Measurements from ENCODE around the gene NDST1. TPM values are rescaled to one million over a fixed set of nuclear protein-coding genes. Genes with fewer than 3 reads are reported as not detected.

The NDST1 gene
- total RNA-seq, 2 experiments from 2014 or later, result 7.1 to 7.3 TPM

DNA sequence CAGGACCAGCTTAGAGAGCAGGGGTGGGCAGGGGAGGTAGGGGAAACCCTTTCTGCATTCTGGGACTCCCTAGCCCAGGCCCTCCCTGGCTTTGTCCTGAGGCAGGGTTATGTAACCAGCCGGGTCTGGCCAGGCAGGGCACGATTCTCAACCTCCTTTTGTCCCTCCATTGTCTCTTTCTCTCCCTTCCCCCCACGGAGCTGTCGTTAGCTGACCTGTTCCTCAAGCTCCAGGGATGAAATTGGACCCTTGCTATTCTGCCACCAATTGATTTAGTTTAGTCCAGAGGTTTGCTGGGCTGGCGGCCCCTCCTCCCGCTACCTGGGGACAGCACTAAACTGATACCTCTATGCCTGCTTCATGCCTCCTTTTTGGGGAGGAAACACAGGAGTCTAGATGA lies 9.4 kb upstream of the NDST1 start:
- no peaks in the 10 kb centered on the region for H3K36me3 Mint-ChIP-seq
- no peaks in the 10 kb centered on the region for H3K9me3 Mint-ChIP-seq
- H3K27ac Mint-ChIP-seq, result no peak overlapping the region
- H3K4me1 Mint-ChIP-seq, result no peaks in the 10 kb centered on the region
- H3K27me3 Mint-ChIP-seq, result no peaks in the 10 kb centered on the region
- no peak for DNase-seq
- no peak overlapping the region for H3K4me3 Mint-ChIP-seq

DNA sequence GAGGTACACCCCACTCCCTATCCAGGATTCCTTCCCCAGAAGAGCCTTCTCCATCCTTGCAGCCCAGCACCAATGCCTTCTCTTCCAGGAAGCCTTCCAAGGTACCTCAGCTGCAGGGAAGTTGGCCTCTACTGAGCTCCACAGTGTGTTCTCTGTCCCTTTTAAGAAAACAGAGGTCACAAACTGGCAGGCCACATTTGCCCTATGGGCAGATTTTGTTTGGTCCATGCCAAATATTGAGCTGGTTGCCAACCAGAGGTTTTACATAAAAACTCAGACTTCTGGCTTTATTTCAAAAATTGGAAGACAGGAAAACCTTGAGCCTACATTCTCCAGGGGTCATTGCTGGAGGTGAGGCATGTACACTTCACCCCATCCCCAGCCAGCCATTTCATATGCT lies 9.0 kb upstream of the NDST1 start:
- H3K36me3 Mint-ChIP-seq, result no peaks in the 10 kb centered on the region
- H3K4me3 Mint-ChIP-seq, result no peak overlapping the region
- H3K4me1 Mint-ChIP-seq, result no peaks in the 10 kb centered on the region
- no peaks in the 10 kb centered on the region for H3K27me3 Mint-ChIP-seq
- H3K9me3 Mint-ChIP-seq, result no peaks in the 10 kb centered on the region
- H3K27ac Mint-ChIP-seq, result no peak overlapping the region
- no peak for DNase-seq

DNA sequence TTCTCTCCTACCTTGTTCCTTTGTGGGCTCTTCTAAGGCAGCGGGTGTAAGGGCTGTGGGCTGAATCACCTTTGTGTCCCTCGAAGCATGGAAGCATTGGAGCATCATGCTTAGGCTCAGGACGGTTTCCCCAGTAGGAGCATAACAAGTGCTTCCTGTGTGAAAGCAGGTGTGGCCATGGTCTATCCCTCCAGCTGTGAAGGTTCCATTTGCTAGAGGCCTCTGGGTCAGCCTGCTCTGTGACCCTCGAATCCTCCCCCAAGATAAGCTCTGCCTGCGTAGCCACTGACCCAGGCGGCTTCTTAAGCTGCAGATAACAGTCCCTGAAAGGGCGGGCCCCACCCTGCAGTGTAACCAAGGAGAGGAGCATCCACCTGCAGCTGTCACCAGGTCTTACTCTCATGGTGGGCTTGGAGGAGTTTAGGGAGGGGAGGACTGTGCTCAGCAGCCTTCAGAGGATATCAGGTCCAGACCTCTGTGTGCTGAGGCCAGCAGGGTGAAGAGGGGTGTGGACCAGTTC lies 8.4 kb upstream of the NDST1 start:
- no peak for DNase-seq
- H3K27ac Mint-ChIP-seq, result no peak overlapping the region

DNA sequence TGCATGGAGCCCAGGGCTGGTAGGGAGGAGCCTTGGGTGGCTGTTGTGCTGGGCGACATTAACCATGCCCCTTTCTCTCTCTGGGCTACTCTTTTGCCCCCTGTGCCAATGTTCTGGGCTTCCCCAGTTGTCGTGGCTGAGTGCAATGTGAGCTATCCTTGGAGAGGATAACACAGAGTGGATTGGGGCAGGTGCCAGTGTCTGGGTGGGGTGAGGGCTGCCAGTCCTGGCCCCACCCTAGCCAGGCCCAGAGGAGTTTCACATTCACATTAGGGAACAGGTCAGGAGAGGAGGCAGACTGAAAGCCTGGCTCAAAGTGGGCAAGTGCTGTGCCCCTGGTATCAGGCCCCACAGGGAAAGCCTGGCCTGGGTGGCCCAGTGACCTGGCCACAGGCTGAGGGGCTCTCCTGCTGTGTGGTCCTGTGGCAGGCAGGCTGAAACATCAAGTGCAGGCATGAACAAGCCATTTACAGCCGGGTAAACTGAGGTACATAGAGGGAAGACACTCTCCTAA lies 7.5 kb upstream of the NDST1 start:
- DNase-seq, result no peak
- no peak overlapping the region for H3K27ac Mint-ChIP-seq
- no peaks in the 10 kb centered on the region for H3K27me3 Mint-ChIP-seq
- H3K36me3 Mint-ChIP-seq, result no peaks in the 10 kb centered on the region
- no peaks in the 10 kb centered on the region for H3K9me3 Mint-ChIP-seq
- no peaks in the 10 kb centered on the region for H3K4me1 Mint-ChIP-seq
- H3K4me3 Mint-ChIP-seq, result no peak overlapping the region

More for the DNA sequence above, 8.4 kb upstream of the NDST1 start:
- no peaks in the 10 kb centered on the region for H3K4me1 Mint-ChIP-seq
- no peaks in the 10 kb centered on the region for H3K36me3 Mint-ChIP-seq
- H3K27me3 Mint-ChIP-seq, result no peaks in the 10 kb centered on the region
- no peaks in the 10 kb centered on the region for H3K9me3 Mint-ChIP-seq
- H3K4me3 Mint-ChIP-seq, result no peak overlapping the region

DNA sequence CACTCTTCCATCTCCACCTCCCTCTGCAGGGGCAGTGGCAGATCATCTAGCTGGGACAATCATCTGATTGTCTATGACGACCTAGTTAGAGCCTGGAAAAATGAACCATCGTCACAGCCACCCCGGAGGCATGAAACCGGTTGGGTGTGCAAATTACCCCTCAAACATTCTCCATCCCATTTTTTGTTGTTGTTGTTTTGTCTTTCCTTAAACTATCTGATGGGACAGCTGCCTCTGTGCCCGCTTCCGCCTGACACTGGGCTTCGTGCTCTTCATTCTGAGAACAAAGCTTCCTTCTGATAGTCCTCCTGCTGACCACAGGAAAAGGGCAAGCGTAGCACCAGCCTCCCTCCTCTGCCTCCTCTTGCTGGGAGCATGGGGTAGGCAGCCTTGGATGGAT lies 7.0 kb upstream of the NDST1 start:
- no peak overlapping the region for H3K4me3 Mint-ChIP-seq
- no peaks in the 10 kb centered on the region for H3K27me3 Mint-ChIP-seq
- DNase-seq, result no peak
- H3K36me3 Mint-ChIP-seq, result no peaks in the 10 kb centered on the region
- no peaks in the 10 kb centered on the region for H3K4me1 Mint-ChIP-seq
- no peak overlapping the region for H3K27ac Mint-ChIP-seq
- H3K9me3 Mint-ChIP-seq, result no peaks in the 10 kb centered on the region

DNA sequence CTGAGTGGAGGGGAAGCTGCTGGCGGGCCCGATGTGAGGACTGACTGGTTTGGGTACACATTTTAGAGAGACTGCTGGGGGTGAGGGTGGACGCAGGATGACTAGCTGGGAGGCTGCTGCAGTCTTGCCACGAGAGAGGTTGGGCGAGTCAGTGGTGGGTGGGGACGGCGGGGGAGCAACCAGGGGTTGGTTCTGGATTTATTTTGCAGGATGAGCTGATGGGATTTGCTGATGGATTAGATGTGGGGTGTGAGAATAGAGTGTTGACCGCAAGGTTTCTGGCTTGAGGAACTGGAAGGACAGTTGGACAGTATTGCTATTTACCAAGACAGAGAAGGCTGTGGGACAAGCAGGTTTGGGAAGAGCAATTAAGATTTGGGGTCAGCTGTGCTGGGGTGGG lies 5.8 kb upstream of the NDST1 start:
- DNase-seq, result no peak
- H3K36me3 Mint-ChIP-seq, result no peaks in the 10 kb centered on the region
- H3K4me3 Mint-ChIP-seq, result no peak overlapping the region
- no peaks in the 10 kb centered on the region for H3K4me1 Mint-ChIP-seq
- no peaks in the 10 kb centered on the region for H3K27me3 Mint-ChIP-seq
- H3K27ac Mint-ChIP-seq, result no peak overlapping the region
- H3K9me3 Mint-ChIP-seq, result no peaks in the 10 kb centered on the region

DNA sequence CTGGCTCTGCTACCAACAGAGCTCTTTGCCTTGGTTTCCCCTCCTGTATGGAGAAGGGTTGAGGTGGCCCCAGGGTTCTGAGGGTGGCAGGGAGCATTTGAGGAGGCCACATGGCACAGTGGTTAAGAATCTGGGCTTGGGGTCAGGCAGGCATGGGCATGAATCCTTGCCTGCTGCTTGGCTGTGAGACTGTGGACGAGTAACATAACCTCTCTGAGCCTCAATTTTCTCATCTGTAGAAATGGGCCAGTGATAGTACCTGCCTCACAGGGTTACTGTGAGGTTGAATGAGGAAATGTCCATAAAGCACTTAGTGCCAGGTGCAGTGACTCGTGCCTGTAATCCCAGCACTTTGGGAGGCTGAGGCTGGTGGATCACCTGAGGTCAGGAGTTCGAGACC lies 5.1 kb upstream of the NDST1 start:
- H3K27ac Mint-ChIP-seq, result no peak overlapping the region

DNA sequence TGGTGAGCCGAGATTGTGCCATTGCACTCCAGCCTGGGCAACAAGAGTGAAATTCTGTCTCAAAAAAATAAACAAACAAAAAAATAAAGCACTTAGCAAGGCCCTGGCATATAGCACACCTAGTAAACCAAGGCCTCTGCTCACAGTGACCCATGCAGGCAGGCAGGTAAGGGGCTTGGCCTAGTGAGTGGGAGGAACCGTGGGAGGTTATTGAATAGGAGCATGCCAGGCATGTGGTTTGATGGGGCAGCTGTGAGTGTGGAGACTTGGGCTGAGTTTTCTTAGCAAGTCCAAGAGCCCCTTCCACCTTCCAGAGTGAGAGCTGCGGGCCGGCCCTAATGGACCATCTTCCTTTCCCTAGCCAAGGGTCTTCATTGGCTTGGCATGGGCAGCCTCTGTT lies 4.5 kb upstream of the NDST1 start:
- Mint-ChIP-seq H3K27ac (no peak overlapping the region), H3K27me3 (no peaks in the 10 kb centered on the region), H3K4me3 (no peak overlapping the region), H3K4me1 (no peaks in the 10 kb centered on the region), H3K36me3 (no peaks in the 10 kb centered on the region), H3K9me3 (no peaks in the 10 kb centered on the region)
- DNase-seq, result no peak

More for the DNA sequence above, 5.1 kb upstream of the NDST1 start:
- Mint-ChIP-seq H3K4me3 (no peak overlapping the region), H3K27me3 (no peaks in the 10 kb centered on the region), H3K36me3 (no peaks in the 10 kb centered on the region), H3K9me3 (no peaks in the 10 kb centered on the region), H3K4me1 (no peaks in the 10 kb centered on the region)
- no peak for DNase-seq

DNA sequence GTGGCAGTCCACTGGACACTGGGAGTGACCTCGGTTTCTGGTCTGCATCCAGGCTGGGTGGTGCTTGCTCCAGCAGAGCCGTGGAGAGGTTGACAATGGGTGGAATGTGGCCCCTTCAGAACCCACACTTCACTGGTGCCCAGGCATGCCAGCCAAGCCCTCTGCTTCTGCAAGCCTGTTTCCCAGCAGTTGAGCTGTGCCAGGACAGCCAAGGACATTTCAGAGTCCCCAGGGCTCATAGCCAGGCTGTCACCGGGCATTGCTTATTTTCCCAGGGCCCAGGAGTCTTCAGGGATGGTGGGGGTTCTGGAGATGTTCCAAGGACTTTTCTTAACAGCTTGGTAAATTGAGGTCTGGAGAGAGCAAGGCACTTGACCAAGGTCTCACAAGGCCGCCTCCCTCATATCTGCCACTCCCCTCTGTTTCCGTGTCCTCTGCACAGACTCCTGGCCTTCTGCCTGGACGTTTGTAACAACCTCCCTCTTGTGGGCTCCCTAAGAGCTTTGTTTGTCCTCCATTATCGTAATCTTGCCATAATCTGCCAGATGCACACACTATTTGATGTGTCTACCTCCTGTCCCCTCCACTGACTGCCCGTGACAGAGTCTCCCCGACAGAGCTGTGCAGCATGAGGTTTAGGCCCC lies 3.8 kb upstream of the NDST1 start:
- H3K4me3 Mint-ChIP-seq, result no peak overlapping the region
- DNase-seq, result no peak
- H3K27ac Mint-ChIP-seq, result no peak overlapping the region
- H3K4me1 Mint-ChIP-seq, result no peaks in the 10 kb centered on the region
- no peaks in the 10 kb centered on the region for H3K27me3 Mint-ChIP-seq
- no peaks in the 10 kb centered on the region for H3K36me3 Mint-ChIP-seq
- H3K9me3 Mint-ChIP-seq, result no peaks in the 10 kb centered on the region

DNA sequence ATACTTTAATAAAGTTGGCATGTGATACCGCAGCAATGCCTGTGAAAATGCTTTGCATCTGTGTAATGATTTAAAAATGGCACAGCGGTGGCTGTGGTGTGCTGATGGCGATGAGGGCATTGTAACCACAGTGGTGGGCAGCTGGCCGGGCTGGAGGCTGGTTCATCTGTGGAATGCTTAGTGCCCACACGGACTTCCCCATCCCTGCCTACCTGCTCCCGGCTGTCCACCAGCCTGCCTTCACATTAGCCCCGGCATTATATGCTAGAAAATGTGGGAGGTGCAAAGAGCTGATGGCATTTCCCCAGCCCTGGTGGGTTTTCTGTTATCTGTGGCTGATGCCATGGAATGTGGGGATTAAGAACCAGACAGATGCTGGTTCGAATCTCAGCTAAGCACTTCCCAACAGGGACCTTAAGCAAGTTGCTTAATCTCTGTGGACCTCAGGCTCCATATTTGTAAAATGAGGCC lies 2.9 kb upstream of the NDST1 start:
- H3K9me3 Mint-ChIP-seq, result no peaks in the 10 kb centered on the region
- H3K27me3 Mint-ChIP-seq, result no peaks in the 10 kb centered on the region
- H3K4me1 Mint-ChIP-seq, result no peaks in the 10 kb centered on the region
- no peaks in the 10 kb centered on the region for H3K36me3 Mint-ChIP-seq
- H3K27ac Mint-ChIP-seq, result no peak overlapping the region
- DNase-seq, result no peak
- no peak overlapping the region for H3K4me3 Mint-ChIP-seq

DNA sequence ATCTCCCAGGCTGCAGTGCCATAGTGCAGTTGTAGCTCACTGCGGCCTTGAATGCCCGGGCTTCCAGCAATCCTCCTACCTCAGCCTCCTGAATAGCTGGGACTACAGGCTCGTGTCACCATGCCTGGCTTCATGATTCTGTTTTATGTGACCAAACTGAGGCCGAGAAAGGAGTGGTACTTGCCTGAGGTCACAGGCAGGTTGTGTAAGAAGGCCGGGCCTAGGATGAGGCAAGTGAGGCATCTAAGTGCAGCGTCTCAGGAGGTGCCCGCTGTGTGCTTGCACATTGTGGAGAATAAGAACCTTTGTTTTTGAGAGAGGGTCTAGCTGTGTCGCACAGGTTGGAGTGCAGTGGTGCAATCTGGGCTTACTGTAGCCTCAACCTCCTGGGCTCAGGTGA lies 2.1 kb upstream of the NDST1 start:
- no peak for DNase-seq
- Mint-ChIP-seq H3K4me3 (no peak overlapping the region), H3K4me1 (no peaks in the 10 kb centered on the region), H3K36me3 (no peaks in the 10 kb centered on the region), H3K27ac (no peak overlapping the region), H3K27me3 (no peaks in the 10 kb centered on the region), H3K9me3 (no peaks in the 10 kb centered on the region)

DNA sequence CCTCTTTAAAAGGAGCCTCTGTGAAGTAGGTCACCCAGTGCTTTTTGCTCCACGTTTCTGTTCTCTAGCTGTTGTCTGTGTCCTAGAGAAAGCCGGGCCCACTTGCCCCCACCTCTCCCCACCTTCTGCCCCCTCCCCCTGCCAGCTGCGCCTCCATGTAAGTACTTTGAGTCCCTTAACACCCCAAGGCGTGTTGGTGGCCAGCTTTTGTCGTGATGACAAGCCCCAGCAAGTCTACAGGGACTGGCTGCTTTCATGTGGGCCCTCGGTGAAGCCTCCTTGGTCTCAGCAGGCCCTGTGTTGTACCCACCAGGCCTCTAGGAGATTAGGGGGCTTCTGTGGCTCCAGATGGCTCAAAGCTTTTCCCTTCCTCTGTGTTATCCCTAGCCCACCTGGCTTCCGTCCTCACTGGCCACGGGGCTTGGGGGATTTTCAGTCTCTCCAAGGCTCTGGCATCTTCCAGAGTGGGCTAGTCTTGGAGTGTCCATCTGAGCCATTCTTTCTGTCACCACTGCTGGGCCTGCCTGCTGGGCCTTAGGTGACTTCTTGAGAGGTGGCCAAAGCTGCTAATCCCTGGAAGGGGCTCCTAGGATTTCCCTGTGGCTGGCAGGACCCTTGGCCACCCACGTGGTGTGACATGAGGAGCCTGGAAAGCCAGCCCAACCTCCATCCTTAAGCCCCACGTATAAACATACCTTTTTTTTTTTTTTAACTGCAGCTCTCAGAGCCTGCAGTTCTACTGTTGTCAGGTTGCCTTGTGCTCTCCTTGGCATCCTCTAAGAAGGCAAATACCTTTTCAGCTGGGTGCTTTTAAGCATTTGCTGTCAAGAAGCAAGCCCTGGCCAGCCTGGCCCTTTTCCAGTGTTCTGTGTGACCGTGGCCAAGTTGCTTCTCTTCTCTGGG lies 1.1 kb upstream of the NDST1 start:
- H3K36me3 Mint-ChIP-seq, result no peaks in the 10 kb centered on the region
- H3K9me3 Mint-ChIP-seq, result no peaks in the 10 kb centered on the region
- H3K27me3 Mint-ChIP-seq, result no peaks in the 10 kb centered on the region
- no peak overlapping the region for H3K27ac Mint-ChIP-seq
- H3K4me3 Mint-ChIP-seq, result no peak overlapping the region
- DNase-seq, result no peak
- H3K4me1 Mint-ChIP-seq, result no peaks in the 10 kb centered on the region

DNA sequence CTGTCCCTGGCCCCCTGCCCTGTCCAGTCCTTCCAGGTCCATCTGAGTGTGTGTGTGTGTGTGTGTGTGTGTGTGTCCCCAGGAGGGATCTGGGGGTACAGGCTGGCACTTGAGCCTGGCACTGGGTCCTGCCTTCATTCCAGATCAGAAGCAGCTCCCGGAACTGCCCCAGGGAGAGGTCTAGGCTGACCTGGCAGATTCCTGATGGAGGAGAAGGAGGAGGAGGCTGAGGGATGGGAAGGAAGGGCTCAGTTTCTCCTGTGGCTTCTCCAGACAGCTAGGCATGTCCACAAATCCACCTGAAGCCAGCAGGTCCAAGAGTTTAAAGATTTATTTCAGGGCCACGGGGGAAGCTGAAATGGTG lies 328 bp downstream of the NDST1 start:
- Mint-ChIP-seq H3K36me3 (no peaks in the 10 kb centered on the region), H3K4me1 (no peaks in the 10 kb centered on the region), H3K27ac (no peak overlapping the region), H3K27me3 (no peaks in the 10 kb centered on the region), H3K4me3 (no peak overlapping the region), H3K9me3 (no peaks in the 10 kb centered on the region)
- no peak for DNase-seq

DNA sequence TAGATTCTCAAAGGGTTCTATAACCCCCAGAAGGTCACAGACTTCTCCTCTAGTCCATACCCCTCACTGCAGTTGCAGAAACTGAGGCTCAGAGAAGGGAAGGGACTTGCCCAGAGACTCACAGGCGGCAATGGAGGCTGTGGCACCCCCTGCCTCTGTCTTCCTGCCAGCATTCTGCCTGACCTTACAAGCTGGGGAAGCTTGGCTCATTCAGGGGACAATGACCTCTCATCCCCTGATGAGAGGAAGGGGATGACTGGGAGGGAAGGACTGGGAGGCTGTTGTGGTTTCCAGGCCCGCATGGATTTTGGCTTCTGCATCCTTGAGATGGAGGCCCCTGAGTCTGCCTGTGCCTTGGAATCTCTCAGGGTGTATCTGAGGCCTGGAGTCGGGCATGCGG lies 897 bp downstream of the NDST1 start:
- H3K4me3 Mint-ChIP-seq, result no peak overlapping the region
- H3K4me1 Mint-ChIP-seq, result no peaks in the 10 kb centered on the region
- no peaks in the 10 kb centered on the region for H3K9me3 Mint-ChIP-seq

DNA sequence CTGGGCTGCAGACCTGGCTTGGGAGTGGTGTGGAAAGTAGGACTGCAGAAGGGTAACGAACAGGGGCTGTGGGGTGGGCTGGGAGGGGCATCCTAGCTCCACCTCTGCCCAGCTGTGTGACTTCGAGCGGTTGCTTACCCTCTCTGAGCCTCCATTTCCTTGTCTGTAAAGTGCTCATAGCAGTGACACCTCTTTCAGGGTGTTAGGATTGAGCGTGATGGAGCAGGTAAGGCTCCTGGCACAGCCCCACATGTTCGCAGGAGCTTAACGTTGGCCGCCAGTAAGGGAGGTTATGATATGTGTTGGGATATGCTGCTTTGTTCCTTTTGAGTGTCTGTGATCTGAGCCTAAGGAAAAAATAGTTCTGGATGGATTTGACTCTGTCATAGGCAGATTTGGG lies 2.1 kb downstream of the NDST1 start:
- Mint-ChIP-seq H3K4me1 (no peaks in the 10 kb centered on the region), H3K9me3 (no peaks in the 10 kb centered on the region), H3K27me3 (no peaks in the 10 kb centered on the region), H3K36me3 (no peaks in the 10 kb centered on the region), H3K27ac (no peak overlapping the region), H3K4me3 (no peak overlapping the region)
- no peak for DNase-seq

More for the DNA sequence above, 897 bp downstream of the NDST1 start:
- Mint-ChIP-seq H3K27me3 (no peaks in the 10 kb centered on the region), H3K36me3 (no peaks in the 10 kb centered on the region), H3K27ac (no peak overlapping the region)
- DNase-seq, result no peak

Measured in activated naive CD8-positive, alpha-beta T cell treated with anti-CD3 and anti-CD28 coated beads for 36 hours (primary cell).